Measurements from ENCODE around the gene GOLGA6D.
"Not testable (repeated sequence)": the region's sequence is repeated elsewhere in the genome, so short reads cannot be mapped to it uniquely, and the experiment has no call there.

The GOLGA6D gene

GRCh38 chr15:75278497-75278896 lies 4.1 kb upstream of the GOLGA6D start:
- DNase-seq, result not testable (repeated sequence)

- DNase-seq, result not testable (repeated sequence)
These were observed 1.5 kb downstream of the GOLGA6D start for GRCh38 chr15:75284152-75284551.

- DNase-seq, result not testable (repeated sequence)
These were observed 11.0 kb downstream of the GOLGA6D start for GRCh38 chr15:75293660-75294059.

GRCh38 chr15:75298541-75299310 lies 16.1 kb downstream of the GOLGA6D start:
- DNase-seq, result not testable (repeated sequence)

- not testable (repeated sequence) for DNase-seq
These were observed 16.7 kb downstream of the GOLGA6D start for GRCh38 chr15:75299311-75299688.

GRCh38 chr15:75300026-75300425 lies 17.4 kb downstream of the GOLGA6D start:
- not testable (repeated sequence) for DNase-seq

GRCh38 chr15:75302318-75302717 lies 19.7 kb downstream of the GOLGA6D start:
- DNase-seq, result no peak

- not testable (repeated sequence) for DNase-seq
These were observed 20.1 kb downstream of the GOLGA6D start for GRCh38 chr15:75302753-75303152.

- DNase-seq, result no peak
These were observed 23.6 kb downstream of the GOLGA6D start for GRCh38 chr15:75306188-75306587.

- DNase-seq, result peak in 1 of 51 donors; percentile 4
These were observed 25.2 kb downstream of the GOLGA6D start for GRCh38 chr15:75307778-75308390.

GRCh38 chr15:75309711-75310110 lies 27.1 kb downstream of the GOLGA6D start:
- DNase-seq, result no peak

GRCh38 chr15:75312548-75312947 lies 29.9 kb downstream of the GOLGA6D start:
- not testable (repeated sequence) for DNase-seq

- no peak for DNase-seq
These were observed 30.6 kb downstream of the GOLGA6D start for GRCh38 chr15:75313116-75313845.

GRCh38 chr15:75314552-75315290 lies 32.1 kb downstream of the GOLGA6D start:
- DNase-seq, result no peak

GRCh38 chr15:75319231-75319897 lies 36.7 kb downstream of the GOLGA6D start:
- not testable (repeated sequence) for DNase-seq

GRCh38 chr15:75321711-75322110 lies 39.1 kb downstream of the GOLGA6D start:
- DNase-seq, result no peak

- DNase-seq, result no peak
These were observed 43.3 kb downstream of the GOLGA6D start for GRCh38 chr15:75325922-75326321.

- DNase-seq, result no peak
These were observed 44.4 kb downstream of the GOLGA6D start for GRCh38 chr15:75327005-75327404.

- DNase-seq, result no peak
These were observed 44.9 kb downstream of the GOLGA6D start for GRCh38 chr15:75327491-75327890.

- DNase-seq, result no peak
These were observed 46.1 kb downstream of the GOLGA6D start for GRCh38 chr15:75328493-75329314.

Measured in hypothalamus (tissue), 51 donors.